GM21367 (cell line): Measurements from ENCODE around the gene MAPK8IP3.

ENCODE experiments used
- ATAC-seq: cut with Tn5 transposase; IDR thresholded peaks from one replicate; pipeline ENCODE4 v1.9.1; 2021; ENCODE audit not compliant: unreplicated experiment

The MAPK8IP3 gene

DNA sequence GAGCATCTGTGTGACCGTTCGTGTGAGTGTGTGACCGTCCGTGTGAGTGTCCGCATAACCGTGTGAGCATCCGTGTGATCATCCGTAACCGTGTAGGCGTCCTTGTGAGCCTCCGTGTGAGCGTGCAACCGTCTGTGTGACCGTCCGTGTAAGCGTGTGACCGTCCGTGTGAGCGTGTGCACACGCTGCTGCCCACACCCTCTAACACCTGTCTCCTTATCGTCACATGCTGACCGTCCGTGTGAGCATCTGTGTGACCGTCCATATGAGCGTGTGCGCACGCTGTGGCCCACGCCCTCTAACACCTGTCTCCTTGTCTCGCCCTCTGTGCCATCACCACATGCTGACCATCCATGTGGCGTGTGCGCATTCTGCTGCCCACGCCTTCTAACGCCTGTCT lies 34.2 kb downstream of the MAPK8IP3 start:
- ATAC-seq = no peak

DNA sequence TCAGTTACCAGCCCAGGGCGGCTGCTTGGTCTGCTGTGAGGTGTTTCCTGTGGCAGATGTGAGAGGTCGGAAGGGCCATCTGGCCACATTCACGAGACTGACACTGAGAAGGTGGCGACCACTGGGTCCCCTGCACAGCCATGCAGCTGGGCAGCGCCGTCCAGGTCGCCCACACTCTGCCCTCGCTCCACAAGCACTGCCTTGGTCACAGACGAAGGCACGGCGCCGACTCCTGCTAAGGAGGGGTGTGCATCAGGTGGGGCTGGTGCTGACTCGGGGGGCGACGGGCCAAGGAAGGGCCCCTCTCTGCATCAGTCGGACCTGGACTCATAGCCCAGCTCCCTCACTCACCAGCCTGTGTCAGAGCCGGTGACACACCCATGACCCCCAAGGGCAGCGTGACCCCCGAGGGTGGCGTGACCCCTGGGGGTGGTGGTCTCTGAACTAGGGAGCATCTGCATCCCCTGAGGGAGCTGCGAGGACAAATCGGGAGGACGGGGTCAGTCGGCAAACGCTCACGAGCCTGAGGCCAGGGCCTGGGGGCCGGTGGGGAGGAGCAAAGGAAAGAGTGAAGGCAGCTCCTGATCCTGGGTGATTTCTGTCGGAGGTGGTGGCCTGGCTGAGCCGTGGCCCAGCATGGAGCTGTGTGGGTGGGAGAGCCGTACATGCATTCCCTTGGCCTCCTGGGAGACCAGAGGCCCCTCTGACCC lies 34.9 kb downstream of the MAPK8IP3 start:
- ATAC-seq = no peak

DNA sequence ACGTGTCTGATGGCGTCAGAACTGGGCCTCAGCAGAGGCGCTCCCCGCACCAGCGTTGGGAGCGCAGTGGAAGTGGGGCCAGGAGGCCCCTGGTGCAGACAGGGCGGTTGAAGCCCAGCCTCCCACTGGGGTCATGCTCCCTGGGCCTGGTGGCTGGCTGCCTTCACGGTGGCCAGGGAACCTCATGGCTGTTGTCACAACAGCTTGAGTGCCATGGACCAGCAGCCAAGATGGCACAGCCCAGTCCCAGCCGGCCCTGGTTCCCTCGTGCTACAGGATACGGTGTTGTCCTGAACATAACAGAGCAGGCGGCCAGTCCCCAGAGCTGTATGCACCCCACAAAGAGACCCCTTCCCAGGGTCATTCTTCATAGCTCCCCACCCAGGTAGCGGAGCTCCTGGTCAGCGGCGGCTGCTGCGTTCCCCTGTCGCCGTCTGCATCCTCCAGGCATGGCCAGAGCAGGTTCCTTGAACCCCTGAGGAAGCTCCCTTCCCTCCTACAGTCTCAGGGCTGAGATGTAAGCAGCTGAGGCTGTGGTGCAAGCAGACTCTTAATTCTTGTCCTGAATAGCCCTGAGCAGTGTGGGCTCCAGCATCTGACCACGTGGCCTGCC lies 35.7 kb downstream of the MAPK8IP3 start:
- ATAC-seq = no peak

DNA sequence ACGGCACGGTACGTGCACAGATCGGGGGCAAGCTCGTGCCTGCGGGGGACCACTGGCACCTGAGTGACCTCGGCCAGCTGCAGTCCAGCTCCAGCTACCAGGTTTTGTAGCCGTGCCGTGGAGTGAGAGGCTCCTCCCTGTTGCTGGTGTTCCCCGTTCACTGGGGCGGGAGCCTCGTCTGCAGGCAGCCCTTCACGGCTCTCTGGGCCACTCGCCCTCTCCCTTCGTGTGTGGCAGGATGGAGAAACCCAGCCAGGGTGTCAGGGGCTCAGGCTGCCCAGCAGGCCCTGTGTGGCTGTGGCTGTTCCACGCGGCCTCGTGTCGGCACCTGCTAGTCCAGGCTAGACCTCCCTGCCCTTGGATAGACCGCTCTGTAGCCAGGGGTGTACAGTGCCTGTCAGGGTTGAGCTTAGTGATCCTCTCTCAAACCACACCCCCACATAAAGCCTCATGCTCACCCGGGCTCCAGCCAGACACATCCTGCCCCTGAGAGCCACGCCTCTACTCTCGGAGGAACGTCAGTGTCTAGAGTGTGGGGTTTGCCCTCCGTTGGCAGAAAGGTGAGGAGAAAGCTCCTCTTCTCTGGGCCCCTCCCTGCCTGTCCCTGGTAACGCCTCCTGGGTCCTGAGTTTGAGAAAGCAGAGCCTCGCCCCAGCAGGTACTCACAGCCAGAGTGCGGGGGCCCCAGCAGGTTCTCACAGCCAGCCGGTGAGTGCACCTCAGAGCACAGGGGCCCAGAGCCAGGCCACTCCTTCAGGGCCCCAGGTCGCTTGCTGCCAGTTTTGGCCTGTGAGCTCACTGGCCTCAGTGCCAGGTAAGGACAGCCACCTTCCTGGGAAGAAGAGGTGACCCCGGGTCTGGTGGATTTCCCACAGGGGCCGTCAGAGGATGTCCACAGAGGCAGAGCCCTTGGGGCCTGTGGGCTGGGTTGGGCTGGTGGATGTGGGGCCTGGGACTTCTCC lies 37.7 kb downstream of the MAPK8IP3 start:
- no peak for ATAC-seq

DNA sequence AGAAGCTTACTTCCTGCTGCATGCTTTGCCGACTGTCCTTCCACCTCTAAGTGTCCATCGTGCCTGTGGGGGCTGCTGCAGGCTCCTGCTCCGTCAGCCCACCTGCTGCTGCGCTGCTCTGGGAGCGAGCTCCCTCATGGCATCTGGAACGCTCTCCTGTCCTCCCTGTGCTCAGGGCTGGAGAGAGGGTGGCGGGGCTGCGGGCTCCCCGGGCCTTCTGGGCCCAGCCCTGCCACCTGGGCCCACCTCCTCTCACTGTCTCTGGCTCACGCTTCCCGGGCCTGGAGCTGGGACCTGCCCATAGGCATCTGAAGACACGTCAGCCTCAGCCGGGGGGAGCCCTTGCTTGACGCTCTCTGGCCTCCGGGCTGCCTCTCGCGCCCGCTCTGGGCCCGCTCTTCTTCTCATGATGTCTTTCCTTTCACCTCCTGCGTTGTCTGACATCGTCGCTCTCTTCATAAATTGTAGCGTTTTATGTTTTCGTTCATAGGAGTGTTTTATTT lies 38.4 kb downstream of the MAPK8IP3 start:
- no peak for ATAC-seq

DNA sequence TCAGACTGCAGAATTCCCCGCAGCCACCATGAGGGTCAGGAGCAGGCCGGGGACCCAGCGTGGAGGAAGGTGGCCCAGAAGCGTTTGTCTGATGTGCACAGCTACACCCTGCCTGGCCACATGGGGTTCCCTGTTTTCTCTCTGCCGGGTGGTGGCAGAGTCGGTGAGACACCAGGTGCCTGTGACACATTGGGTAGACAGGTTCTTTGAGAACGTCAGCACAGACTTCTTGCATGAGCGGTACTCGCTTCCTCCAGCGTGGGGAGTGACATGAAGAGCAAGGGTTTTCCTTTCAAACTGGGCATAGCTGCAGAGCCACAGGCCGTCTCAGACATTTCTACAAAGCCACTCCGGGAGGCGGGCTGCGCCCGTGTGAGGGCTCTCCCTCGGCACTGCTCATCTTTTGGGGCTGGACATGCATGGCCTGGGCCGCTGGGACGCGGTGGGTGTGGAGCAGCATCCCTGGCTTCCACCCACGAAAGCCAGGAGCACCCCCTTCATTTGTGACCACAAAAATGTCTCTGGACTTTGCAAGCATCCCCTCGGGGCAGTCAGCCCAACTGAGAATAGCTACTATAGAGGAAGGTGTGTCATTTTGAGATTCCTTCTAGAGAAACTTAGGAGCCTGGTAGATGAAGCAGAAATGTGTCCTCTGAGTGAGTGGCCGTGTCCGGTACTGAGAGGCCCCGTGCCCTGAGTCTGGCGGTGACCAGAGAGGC lies 39.3 kb downstream of the MAPK8IP3 start:
- ATAC-seq = no peak

- ATAC-seq = no peak
Measured at GRCh38 chr16:1745900-1746692, 40.1 kb downstream of the MAPK8IP3 start.

DNA sequence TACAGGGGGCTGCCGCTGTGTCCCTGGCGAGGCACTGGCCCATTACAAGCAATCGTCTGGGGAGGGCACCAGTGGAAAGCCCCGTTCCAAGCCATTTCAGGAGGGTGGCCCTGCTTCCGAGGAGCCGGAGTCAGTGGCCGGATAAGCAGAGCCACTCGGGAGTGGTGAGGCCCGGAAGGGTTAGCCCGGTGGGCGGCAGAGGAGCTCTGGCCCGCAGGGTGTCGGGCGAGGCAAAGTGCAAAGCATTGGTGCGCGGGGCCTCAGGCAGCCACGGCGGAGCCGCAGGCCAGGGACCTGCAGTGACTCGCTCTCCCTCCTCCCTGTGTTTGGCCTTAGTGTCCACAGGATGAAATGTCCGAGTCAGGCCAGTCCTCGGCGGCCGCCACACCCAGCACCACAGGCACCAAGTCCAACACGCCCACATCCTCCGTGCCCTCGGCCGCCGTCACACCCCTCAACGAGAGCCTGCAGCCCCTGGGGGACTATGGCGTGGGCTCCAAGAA lies 40.7 kb downstream of the MAPK8IP3 start:
- ATAC-seq = no peak

- ATAC-seq = no peak
Measured at GRCh38 chr16:1747934-1748333, 41.9 kb downstream of the MAPK8IP3 start.

GRCh38 chr16:1749152-1750117 lies 43.4 kb downstream of the MAPK8IP3 start:
- ATAC-seq = no peak

GRCh38 chr16:1751946-1752345 lies 46.0 kb downstream of the MAPK8IP3 start:
- no peak for ATAC-seq

GRCh38 chr16:1752853-1753252 lies 46.9 kb downstream of the MAPK8IP3 start:
- ATAC-seq = no peak

- no peak for ATAC-seq
Measured at GRCh38 chr16:1754204-1754603, 48.2 kb downstream of the MAPK8IP3 start.

DNA sequence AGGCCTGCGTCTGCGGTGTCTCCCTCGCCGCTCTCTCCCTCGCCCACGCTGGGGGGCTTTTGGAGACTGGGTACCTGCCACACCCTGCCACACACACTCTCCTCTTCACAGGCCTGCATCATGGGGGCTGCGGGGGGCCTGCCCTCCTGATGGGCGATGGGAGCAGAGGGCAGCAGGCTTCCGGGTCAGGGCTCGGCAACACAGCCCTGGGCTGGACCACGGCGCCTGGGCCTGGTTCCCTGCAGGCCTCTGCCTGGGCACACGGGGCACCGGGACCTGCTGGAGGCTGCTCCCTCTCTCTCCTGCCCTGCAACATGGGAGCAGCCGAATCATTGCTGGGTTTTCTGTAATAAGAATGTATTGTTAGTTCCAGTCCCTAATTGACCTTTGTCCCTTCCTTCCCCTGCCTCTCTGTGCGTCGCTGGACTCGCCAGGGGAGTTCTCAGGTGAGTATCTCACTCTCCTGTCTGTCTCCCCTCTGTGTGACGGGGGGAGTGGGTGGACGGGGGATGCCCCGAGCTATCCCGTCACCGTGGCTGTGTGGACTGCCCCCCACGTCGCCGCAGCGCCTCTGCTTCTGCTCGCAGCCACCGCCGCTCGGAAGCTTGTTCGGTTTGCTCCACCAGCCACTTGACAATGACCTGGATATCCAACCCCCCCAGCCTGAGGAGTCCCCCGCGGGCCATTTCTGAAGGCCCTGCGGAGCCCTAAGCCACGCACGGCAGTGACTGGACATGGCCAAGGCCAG lies 51.9 kb downstream of the MAPK8IP3 start:
- no peak for ATAC-seq

- ATAC-seq = no peak
Measured at GRCh38 chr16:1758923-1759322, 52.9 kb downstream of the MAPK8IP3 start.

DNA sequence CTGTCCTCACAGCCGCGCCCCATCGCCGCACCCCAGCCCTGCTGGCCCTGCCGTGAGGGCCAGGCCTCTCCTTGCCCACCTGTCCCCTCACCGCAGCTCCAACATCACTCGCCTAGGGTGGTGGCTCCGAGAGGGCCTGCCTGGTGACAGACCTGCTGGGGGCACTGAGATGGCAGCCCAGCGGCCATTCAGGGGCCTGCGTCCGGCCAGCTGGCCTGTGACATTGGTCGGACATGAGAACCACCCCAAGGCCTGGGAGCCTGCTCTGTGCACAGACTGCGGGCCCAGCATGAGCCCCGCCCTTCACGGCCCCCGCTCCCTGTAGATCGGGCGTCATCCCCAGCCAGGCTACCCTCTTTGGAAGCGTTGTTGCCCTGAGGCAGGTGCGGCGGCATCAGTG lies 53.5 kb downstream of the MAPK8IP3 start:
- no peak for ATAC-seq

GRCh38 chr16:1760911-1761310 lies 54.9 kb downstream of the MAPK8IP3 start:
- no peak for ATAC-seq

DNA sequence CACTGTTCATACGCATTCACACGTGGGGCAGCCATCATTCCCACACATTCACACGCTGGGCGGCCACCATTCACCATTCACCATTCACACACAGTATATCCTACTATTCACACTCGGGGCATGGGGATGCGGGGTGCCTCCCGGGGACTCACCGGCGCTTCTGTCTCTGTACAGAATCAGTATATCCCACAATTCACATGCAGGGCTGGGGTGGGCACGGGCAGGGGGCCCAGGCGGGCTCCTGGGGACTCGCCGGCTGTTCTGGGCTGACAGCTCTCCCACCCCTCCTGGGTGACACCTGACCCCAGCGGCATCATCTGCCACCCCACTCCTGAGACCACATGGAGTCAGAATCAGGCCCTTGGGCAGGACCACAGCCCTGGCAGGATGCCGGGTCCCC lies 55.8 kb downstream of the MAPK8IP3 start:
- ATAC-seq = no peak
